Prostate gland (tissue), 2 donors: ENCODE results near the gene ADPRHL1.

Source experiments
- POLR2A ChIP-seq: fragments of 450-650 bp; IDR thresholded peaks from one replicate; pipeline ENCODE4 v1.6.1; 2016; ENCODE audit warnings: antibody characterized with exemption, mild to moderate bottlenecking
- POLR2AphosphoS5 ChIP-seq: sonication (generic); formaldehyde crosslinking; IDR thresholded peaks from one replicate; pipeline ENCODE4 v1.6.1; 2017; ENCODE audit warnings: antibody characterized with exemption
- TF ChIP-seq, protein P1 (sequence below), 4 experiments: fragments of 200-600 bp in 2 of 4; fragments of 450-650 bp in 2 of 4; sonication (generic) in 2 of 4; IDR thresholded peaks; 1 replicate in 3 of 4; 2 replicates in 1 of 4; pipeline ENCODE4 v1.5.1; 2016 to 2019; ENCODE audit warnings: antibody characterized with exemption in 4 of 4, mild to moderate bottlenecking in 2 of 4, moderate library complexity in 2 of 4

DNA sequence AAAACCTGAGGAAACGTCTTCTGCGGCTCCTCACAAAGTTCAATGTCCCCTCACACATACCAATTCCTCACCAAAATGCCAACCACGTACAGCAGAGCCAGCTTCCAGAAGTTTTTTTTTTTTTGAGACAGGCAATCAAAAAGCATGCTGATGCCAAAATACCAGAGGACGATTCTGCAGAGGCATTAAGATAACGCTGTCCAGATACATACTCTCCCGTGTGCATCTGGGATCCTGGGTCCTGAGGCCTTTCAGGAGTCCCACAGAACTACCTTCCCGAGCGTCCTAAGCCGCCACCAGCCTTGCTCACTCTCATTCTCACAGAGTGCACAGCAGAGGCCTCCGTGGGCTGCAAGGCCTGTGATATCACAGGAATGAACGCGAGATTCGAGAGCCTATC, 32.3 kb upstream of the ADPRHL1 start:
- TF ChIP-seq POLR2A: no peak
- TF ChIP-seq, protein P1, sequence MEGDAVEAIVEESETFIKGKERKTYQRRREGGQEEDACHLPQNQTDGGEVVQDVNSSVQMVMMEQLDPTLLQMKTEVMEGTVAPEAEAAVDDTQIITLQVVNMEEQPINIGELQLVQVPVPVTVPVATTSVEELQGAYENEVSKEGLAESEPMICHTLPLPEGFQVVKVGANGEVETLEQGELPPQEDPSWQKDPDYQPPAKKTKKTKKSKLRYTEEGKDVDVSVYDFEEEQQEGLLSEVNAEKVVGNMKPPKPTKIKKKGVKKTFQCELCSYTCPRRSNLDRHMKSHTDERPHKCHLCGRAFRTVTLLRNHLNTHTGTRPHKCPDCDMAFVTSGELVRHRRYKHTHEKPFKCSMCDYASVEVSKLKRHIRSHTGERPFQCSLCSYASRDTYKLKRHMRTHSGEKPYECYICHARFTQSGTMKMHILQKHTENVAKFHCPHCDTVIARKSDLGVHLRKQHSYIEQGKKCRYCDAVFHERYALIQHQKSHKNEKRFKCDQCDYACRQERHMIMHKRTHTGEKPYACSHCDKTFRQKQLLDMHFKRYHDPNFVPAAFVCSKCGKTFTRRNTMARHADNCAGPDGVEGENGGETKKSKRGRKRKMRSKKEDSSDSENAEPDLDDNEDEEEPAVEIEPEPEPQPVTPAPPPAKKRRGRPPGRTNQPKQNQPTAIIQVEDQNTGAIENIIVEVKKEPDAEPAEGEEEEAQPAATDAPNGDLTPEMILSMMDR (IDR thresholded peaks at IDR 0.05): no peak
- no peak for TF ChIP-seq POLR2AphosphoS5
